Adrenal gland (tissue), 5 donors: ENCODE measurements around the gene MS4A13.
"Not testable (repeated sequence)": the region's sequence is repeated elsewhere in the genome, so short reads cannot be mapped to it uniquely, and the experiment has no call there.

ENCODE experiments used
- CTCF ChIP-seq, 6 experiments: fragments of 450-650 bp in 4 of 6; fragments of 200-600 bp in 2 of 6; sonication (generic) in 1 of 6; IDR thresholded peaks; 1 replicate in 5 of 6; 2 replicates in 1 of 6; pipeline versions ENCODE4 v1.5.1 to v1.8.0; 2016 to 2021; ENCODE audit warnings: antibody characterized with exemption in 6 of 6, mild to moderate bottlenecking in 2 of 6, moderate library complexity in 1 of 6
- POLR2A ChIP-seq, 2 donors: fragments of 450-650 bp; IDR thresholded peaks; one replicate each; pipeline ENCODE4 v1.6.1; 2017; ENCODE audit warnings: antibody characterized with exemption in 2 of 2, mild to moderate bottlenecking in 2 of 2, moderate library complexity in 1 of 2
- donor health status: DM: no; HTN: no; CAD: no.

GRCh38 chr11:60509609-60510008, 5.6 kb upstream of the MS4A13 start:
- not testable (repeated sequence) for TF ChIP-seq CTCF, POLR2A (IDR thresholded peaks at IDR 0.05)
